KMS-11 (cell line): Measurements from ENCODE around the gene CISTR.

Experiments used
- H2AFZ ChIP-seq: fragments of 200-600 bp; sonication (generic); 2 replicates; pipeline ENCODE4 v1.6.1; 2016; ENCODE audit warnings: antibody characterized with exemption, mixed run types, low read depth
- H3K27ac ChIP-seq: fragments of 200-600 bp; sonication (generic); 2 replicates; pipeline ENCODE4 v1.6.1; 2016; ENCODE audit warnings: mild to moderate bottlenecking, mixed run types
- H3K27me3 ChIP-seq: fragments of 200-600 bp; sonication (generic); 2 replicates; pipeline ENCODE4 v1.6.1; 2017; ENCODE audit warnings: mild to moderate bottlenecking, low read depth, mixed run types, moderate library complexity; ENCODE audit not compliant: insufficient read depth
- H3K36me3 ChIP-seq: fragments of 200-600 bp; sonication (generic); 2 replicates; pipeline ENCODE4 v1.6.1; 2017; ENCODE audit warnings: mild to moderate bottlenecking, mixed run types; ENCODE audit not compliant: insufficient read depth
- H3K4me1 ChIP-seq: fragments of 200-600 bp; sonication (generic); 2 replicates; pipeline ENCODE4 v1.6.1; 2016; ENCODE audit warnings: mild to moderate bottlenecking, low read depth, mixed run types; ENCODE audit not compliant: poor library complexity, severe bottlenecking
- H3K4me2 ChIP-seq: fragments of 200-600 bp; sonication (generic); 2 replicates; pipeline ENCODE4 v1.7.0; 2016; ENCODE audit warnings: mild to moderate bottlenecking, mixed run types
- H3K4me3 ChIP-seq: fragments of 200-600 bp; sonication (generic); IDR thresholded peaks from 2 replicates; pipeline ENCODE4 v1.6.1; 2017; ENCODE audit warnings: low read depth, low read length, mixed read lengths; ENCODE audit not compliant: insufficient read depth
- H3K79me2 ChIP-seq: fragments of 200-600 bp; sonication (generic); 2 replicates; pipeline ENCODE4 v1.6.1; 2016; ENCODE audit warnings: low read depth, mixed run types; ENCODE audit not compliant: insufficient read depth
- H3K9ac ChIP-seq: fragments of 200-600 bp; sonication (generic); 2 replicates; pipeline ENCODE4 v1.6.1; 2016; ENCODE audit warnings: mild to moderate bottlenecking, mixed run types
- H4K20me1 ChIP-seq: fragments of 200-600 bp; sonication (generic); 2 replicates; pipeline ENCODE4 v1.6.1; 2016; ENCODE audit warnings: mild to moderate bottlenecking, mixed run types; ENCODE audit not compliant: insufficient read depth
- TF ChIP-seq, protein P1 (sequence below): fragments of 200-600 bp; sonication (generic); conservative IDR thresholded peaks from 2 replicates; pipeline ENCODE4 v1.6.1; 2017; ENCODE audit warnings: low read depth, mild to moderate bottlenecking, antibody characterized with exemption, low read length, moderate library complexity, mixed read lengths

CISTR gene

GRCh38 chr12:53751336-53752191, at the start of gene CISTR:
Gene CISTR, minus strand, starts transcription at chr12:53751979.
- Histone ChIP-seq H3K36me3 (no peaks in the 10 kb centered on the region), H3K9ac (no peak within 1 kb of the TSS), H3K79me2 (no peaks in the 10 kb centered on the region), H2AFZ (no peak within 1 kb of the TSS), H3K4me3 (no peak within 1 kb of the TSS), H4K20me1 (no peaks in the 10 kb centered on the region), H3K4me1 (peaks cover 10% of the 10 kb centered on the region), H3K27me3 (peaks cover 82% of the 10 kb centered on the region), H3K27ac (no peak within 1 kb of the TSS), H3K4me2 (no peak within 1 kb of the TSS)
- TF ChIP-seq, protein P1, sequence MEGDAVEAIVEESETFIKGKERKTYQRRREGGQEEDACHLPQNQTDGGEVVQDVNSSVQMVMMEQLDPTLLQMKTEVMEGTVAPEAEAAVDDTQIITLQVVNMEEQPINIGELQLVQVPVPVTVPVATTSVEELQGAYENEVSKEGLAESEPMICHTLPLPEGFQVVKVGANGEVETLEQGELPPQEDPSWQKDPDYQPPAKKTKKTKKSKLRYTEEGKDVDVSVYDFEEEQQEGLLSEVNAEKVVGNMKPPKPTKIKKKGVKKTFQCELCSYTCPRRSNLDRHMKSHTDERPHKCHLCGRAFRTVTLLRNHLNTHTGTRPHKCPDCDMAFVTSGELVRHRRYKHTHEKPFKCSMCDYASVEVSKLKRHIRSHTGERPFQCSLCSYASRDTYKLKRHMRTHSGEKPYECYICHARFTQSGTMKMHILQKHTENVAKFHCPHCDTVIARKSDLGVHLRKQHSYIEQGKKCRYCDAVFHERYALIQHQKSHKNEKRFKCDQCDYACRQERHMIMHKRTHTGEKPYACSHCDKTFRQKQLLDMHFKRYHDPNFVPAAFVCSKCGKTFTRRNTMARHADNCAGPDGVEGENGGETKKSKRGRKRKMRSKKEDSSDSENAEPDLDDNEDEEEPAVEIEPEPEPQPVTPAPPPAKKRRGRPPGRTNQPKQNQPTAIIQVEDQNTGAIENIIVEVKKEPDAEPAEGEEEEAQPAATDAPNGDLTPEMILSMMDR = no peak

DNA sequence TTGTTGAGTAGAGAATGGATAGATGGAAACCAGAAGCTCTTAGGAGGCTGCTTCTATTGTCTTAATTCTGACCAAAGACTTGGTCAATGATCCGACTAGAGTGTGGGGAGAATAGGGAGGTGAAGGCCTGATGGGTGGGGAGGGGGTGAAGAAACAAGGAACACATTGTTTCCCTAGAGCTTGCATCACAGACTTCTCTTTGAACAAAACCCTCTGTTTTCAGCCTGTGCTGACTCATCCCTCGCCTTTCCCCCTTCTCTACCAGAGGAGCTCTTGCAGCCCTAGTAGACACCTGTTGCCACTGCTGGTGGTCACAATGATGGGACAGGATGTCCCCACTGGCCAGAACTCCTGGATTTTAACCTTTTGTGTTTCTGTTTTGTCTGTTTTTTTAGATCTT, 46.8 kb upstream of the CISTR start:
- no peak overlapping the region for H3K4me2 ChIP-seq
- peaks cover 8% of the 10 kb centered on the region for H3K4me1 ChIP-seq
- TF ChIP-seq, protein P1 = no peak
- no peaks in the 10 kb centered on the region for H3K27me3 ChIP-seq
- H3K9ac ChIP-seq = no peak overlapping the region
- H3K4me3 ChIP-seq = no peak overlapping the region
- H3K79me2 ChIP-seq = no peaks in the 10 kb centered on the region
- H4K20me1 ChIP-seq = no peaks in the 10 kb centered on the region
- H3K36me3 ChIP-seq = no peaks in the 10 kb centered on the region
- H3K27ac ChIP-seq = no peak overlapping the region
- H2AFZ ChIP-seq = no peak overlapping the region

DNA sequence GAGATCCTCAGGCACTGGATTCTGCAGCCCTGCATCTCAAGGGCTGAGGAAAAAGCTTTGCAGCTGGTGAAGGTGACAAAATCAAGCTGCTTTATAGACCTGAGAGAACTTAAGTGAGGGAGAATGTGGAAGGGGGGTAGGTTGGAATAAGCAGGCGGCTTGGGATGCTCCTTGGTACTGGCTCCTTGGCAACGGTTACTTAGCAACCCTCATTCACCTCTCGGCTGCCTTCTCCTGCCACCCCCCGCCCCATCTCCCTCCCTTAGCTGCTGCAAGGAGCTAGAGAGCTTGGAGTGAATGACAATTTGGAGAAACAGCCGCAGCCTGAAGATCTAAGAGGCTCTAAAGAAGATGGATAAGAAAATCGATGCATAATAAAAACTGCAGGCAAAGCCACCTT, 44.1 kb upstream of the CISTR start:
- Histone ChIP-seq H3K79me2 (no peaks in the 10 kb centered on the region), H2AFZ (no peak overlapping the region), H3K4me3 (no peak overlapping the region), H3K9ac (no peak overlapping the region), H4K20me1 (no peaks in the 10 kb centered on the region), H3K4me1 (peaks cover 8% of the 10 kb centered on the region), H3K4me2 (no peak overlapping the region), H3K27ac (no peak overlapping the region), H3K36me3 (no peaks in the 10 kb centered on the region), H3K27me3 (no peaks in the 10 kb centered on the region)
- TF ChIP-seq, protein P1 = no peak

DNA sequence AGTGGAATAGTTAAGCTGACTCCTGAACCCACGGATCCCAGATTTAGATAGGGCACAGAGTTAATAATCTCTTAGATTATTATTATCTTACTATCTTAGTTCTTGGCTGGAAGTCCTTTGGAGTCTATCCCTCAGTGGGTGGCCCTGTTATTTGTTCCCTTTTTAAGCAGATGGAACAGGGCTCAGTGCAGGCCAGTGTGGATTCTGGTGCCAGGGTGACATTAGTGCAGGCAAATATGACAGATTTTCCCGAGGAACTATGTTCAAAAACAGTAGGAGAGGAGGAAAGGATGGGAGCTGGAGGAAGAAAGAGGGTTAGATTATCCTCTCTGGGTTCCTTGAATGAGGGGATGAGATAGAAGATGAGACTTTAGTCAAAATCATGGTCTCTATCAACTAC, 41.4 kb upstream of the CISTR start:
- H3K36me3 ChIP-seq = no peaks in the 10 kb centered on the region
- H2AFZ ChIP-seq = no peak overlapping the region
- H3K9ac ChIP-seq = no peak overlapping the region
- H3K79me2 ChIP-seq = no peaks in the 10 kb centered on the region
- H3K27ac ChIP-seq = no peak overlapping the region
- H3K4me2 ChIP-seq = no peak overlapping the region
- TF ChIP-seq, protein P1 = no peak
- H3K4me1 ChIP-seq = no peaks in the 10 kb centered on the region
- H3K27me3 ChIP-seq = no peaks in the 10 kb centered on the region
- H3K4me3 ChIP-seq = no peak overlapping the region
- H4K20me1 ChIP-seq = no peaks in the 10 kb centered on the region
